AG09319 (cell line): ENCODE data around the gene VTI1A.

ENCODE experiments used
- DNase-seq: peaks from one replicate; pipeline ENCODE4 v3.0.0-alpha.2; 2010; ENCODE audit warnings: low read depth; ENCODE audit errors: extremely low read depth
- CTCF ChIP-seq: IDR thresholded peaks from 2 replicates; pipeline ENCODE4 v1.5.1; 2011; ENCODE audit warnings: low read depth, mild to moderate bottlenecking, inconsistent platforms, low read length, moderate library complexity

Gene VTI1A

GRCh38 chr10:112716076-112716475 is 269.1 kb downstream of the VTI1A start:
- no peak for TF ChIP-seq CTCF
- DNase-seq: no peak

- DNase-seq: no peak
- no peak for TF ChIP-seq CTCF
Observed at GRCh38 chr10:112716924-112717413, 270.0 kb downstream of the VTI1A start.

GRCh38 chr10:112720178-112720577 is 273.2 kb downstream of the VTI1A start:
- DNase-seq: no peak
- no peak for TF ChIP-seq CTCF

- peak; percentile 58 for TF ChIP-seq CTCF
- DNase-seq: no peak
Observed at GRCh38 chr10:112721080-112721698, 274.2 kb downstream of the VTI1A start.

GRCh38 chr10:112722758-112723157 is 275.7 kb downstream of the VTI1A start:
- no peak for DNase-seq
- TF ChIP-seq CTCF: no peak

- no peak for TF ChIP-seq CTCF
Observed at GRCh38 chr10:112723876-112724275, 276.9 kb downstream of the VTI1A start.

GRCh38 chr10:112724404-112724991 is 277.5 kb downstream of the VTI1A start:
- TF ChIP-seq CTCF: no peak
- DNase-seq: no peak

More at GRCh38 chr10:112723876-112724275, 276.9 kb downstream of the VTI1A start:
- no peak for DNase-seq
